Neural cell (in vitro differentiated cells): ENCODE measurements around the gene ALDH3B2. TPM values are rescaled to one million over a fixed set of nuclear protein-coding genes. Genes with fewer than 3 reads are reported as not detected.

Experiments used
- H2AFZ ChIP-seq: fragments of 200-600, 300-800 bp; sonication (generic), shearing (Covaris generic); 2 replicates; pipeline ENCODE4 v1.6.0; 2014; ENCODE audit warnings: low read depth, mild to moderate bottlenecking, antibody characterized with exemption, low read length, moderate library complexity
- H3F3A ChIP-seq: fragments of 200-600 bp; shearing (Covaris generic); 2 replicates; pipeline ENCODE4 v1.6.1; 2016; ENCODE audit warnings: mild to moderate bottlenecking, moderate library complexity, mixed read lengths, antibody characterized with exemption, low read length; ENCODE audit not compliant: insufficient read depth, poor library complexity, severe bottlenecking
- H3K27ac ChIP-seq: fragments of 200-600, 300-800 bp; sonication (generic), shearing (Covaris generic); 2 replicates; pipeline ENCODE4 v1.5.1; 2014; ENCODE audit warnings: mild to moderate bottlenecking, low read length, moderate library complexity
- H3K27me3 ChIP-seq: fragments of 300-800, 200-600 bp; sonication (generic), shearing (Covaris generic); 2 replicates; pipeline ENCODE4 v1.6.0; 2014; ENCODE audit warnings: mild to moderate bottlenecking, low read depth, low read length, moderate library complexity; ENCODE audit not compliant: insufficient read depth
- H3K36me3 ChIP-seq: fragments of 300-800, 200-600 bp; sonication (generic), shearing (Covaris generic); 2 replicates; pipeline ENCODE4 v1.5.1; 2014; ENCODE audit warnings: mild to moderate bottlenecking, antibody characterized with exemption, low read length, moderate library complexity; ENCODE audit not compliant: insufficient read depth
- H3K4me2 ChIP-seq: fragments of 300-800, 200-600 bp; sonication (generic), shearing (Covaris generic); 2 replicates; pipeline ENCODE4 v1.6.0; 2014; ENCODE audit warnings: mild to moderate bottlenecking, low read length
- H3K4me3 ChIP-seq: fragments of 300-800, 200-600 bp; sonication (generic), shearing (Covaris generic); 2 replicates; pipeline ENCODE4 v1.5.1; 2014; ENCODE audit warnings: mild to moderate bottlenecking, low read length, moderate library complexity
- H3K79me2 ChIP-seq: fragments of 200-600 bp; shearing (Covaris generic); replicated peaks from 2 replicates; pipeline ENCODE4 v1.6.0; 2014; ENCODE audit warnings: mild to moderate bottlenecking, low read length, moderate library complexity; ENCODE audit not compliant: insufficient read depth
- H3K9ac ChIP-seq: fragments of 300-800, 200-600 bp; sonication (generic), shearing (Covaris generic); 2 replicates; pipeline ENCODE4 v1.6.1; 2016; ENCODE audit warnings: mild to moderate bottlenecking, low read length, mixed read lengths
- H3K9me2 ChIP-seq: fragments of 200-600 bp; shearing (Covaris generic); 2 replicates; pipeline ENCODE4 v1.6.1; 2016; ENCODE audit warnings: mild to moderate bottlenecking, low read length, mixed read lengths; ENCODE audit not compliant: insufficient read depth
- H3K9me3 ChIP-seq: fragments of 200-600, 300-800 bp; sonication (generic), shearing (Covaris generic); 2 replicates; pipeline ENCODE4 v1.6.1; 2016; ENCODE audit warnings: mild to moderate bottlenecking, mixed run types, low read length, moderate library complexity, mixed read lengths
- H4K20me1 ChIP-seq: fragments of 200-600 bp; shearing (Covaris generic); 2 replicates; pipeline ENCODE4 v1.6.1; 2016; ENCODE audit warnings: mild to moderate bottlenecking, mixed run types; ENCODE audit not compliant: insufficient read depth
- CTCF ChIP-seq: fragments of 450-650 bp; IDR thresholded peaks from 2 replicates; pipeline ENCODE4 v1.5.1; 2014; ENCODE audit warnings: antibody characterized with exemption, mild to moderate bottlenecking, moderate library complexity; ENCODE audit not compliant: poor library complexity, severe bottlenecking
- EP300 ChIP-seq: fragments of 450-650 bp; conservative IDR thresholded peaks from 2 replicates; pipeline ENCODE4 v1.6.1; 2014; ENCODE audit warnings: antibody characterized with exemption, mild to moderate bottlenecking, moderate library complexity; ENCODE audit not compliant: poor library complexity, severe bottlenecking
- EZH2 ChIP-seq: fragments of 200-600, 300-800 bp; shearing (Covaris generic), sonication (generic); IDR thresholded peaks from 2 replicates; pipeline ENCODE4 v1.6.1; 2014; ENCODE audit warnings: antibody characterized with exemption, low read length, borderline replicate concordance, mild to moderate bottlenecking; ENCODE audit not compliant: insufficient read depth, poor library complexity, severe bottlenecking
- MXI1 ChIP-seq: fragments of 450-650 bp; conservative IDR thresholded peaks from 2 replicates; pipeline ENCODE4 v1.6.1; 2014; ENCODE audit warnings: antibody characterized with exemption, mild to moderate bottlenecking; ENCODE audit not compliant: poor library complexity, severe bottlenecking
- POLR2AphosphoS5 ChIP-seq: IDR thresholded peaks from 2 replicates; pipeline ENCODE4 v1.6.1; 2012
- RAD21 ChIP-seq: fragments of 450-650 bp; conservative IDR thresholded peaks from 2 replicates; pipeline ENCODE4 v1.6.1; 2014; ENCODE audit warnings: antibody characterized with exemption, mild to moderate bottlenecking, moderate library complexity
- REST ChIP-seq: IDR thresholded peaks from 2 replicates; pipeline ENCODE4 v1.6.1; 2012; ENCODE audit warnings: borderline replicate concordance
- SMC3 ChIP-seq: fragments of 450-650 bp; conservative IDR thresholded peaks from 2 replicates; pipeline ENCODE4 v1.6.1; 2014; ENCODE audit warnings: antibody characterized with exemption, mild to moderate bottlenecking, moderate library complexity; ENCODE audit not compliant: poor library complexity
- TAF1 ChIP-seq: IDR thresholded peaks from 2 replicates; pipeline ENCODE4 v1.6.1; 2012; ENCODE audit warnings: low read depth
- polyA plus RNA-seq: library from polyadenylated mRNA; depleted of rRNA; stranded (reverse); fragments of >200 nt; gene quantifications from 2 replicates; pipeline ENCODE4 v1.2.3, GENCODE V29; 2014

Gene ALDH3B2
- polyA plus RNA-seq, 1 donor from 2014 or later: not detected

- Histone ChIP-seq H3K36me3 (no peaks in the 10 kb centered on the region), H3K27ac (no peak overlapping the region), H3K9me3 (no peaks in the 10 kb centered on the region), H2AFZ (no peak overlapping the region), H3K27me3 (no peaks in the 10 kb centered on the region), H3K4me3 (no peak overlapping the region), H3K79me2 (no peaks in the 10 kb centered on the region), H3F3A (no peaks in the 10 kb centered on the region), H3K9ac (no peak overlapping the region), H3K9me2 (no peaks in the 10 kb centered on the region), H4K20me1 (no peaks in the 10 kb centered on the region), H3K4me2 (no peak overlapping the region)
- TF ChIP-seq SMC3: no peak
- TF ChIP-seq EZH2: no peak
- TF ChIP-seq TAF1: no peak
- TF ChIP-seq CTCF: no peak
- no peak for TF ChIP-seq RAD21
- no peak for TF ChIP-seq MXI1
- TF ChIP-seq POLR2AphosphoS5: no peak
- TF ChIP-seq REST: no peak
- no peak for TF ChIP-seq EP300
Observed at GRCh38 chr11:67645521-67646461, 28.6 kb downstream of the ALDH3B2 start.

- H3K4me3 ChIP-seq: no peak overlapping the region
- H3K4me2 ChIP-seq: no peak overlapping the region
- TF ChIP-seq SMC3 (no peak), TAF1 (no peak), POLR2AphosphoS5 (no peak), MXI1 (no peak), CTCF (no peak), EP300 (no peak), REST (no peak), RAD21 (no peak), EZH2 (no peak)
- H3K27ac ChIP-seq: no peak overlapping the region
- H4K20me1 ChIP-seq: no peaks in the 10 kb centered on the region
- no peaks in the 10 kb centered on the region for H3K9me3 ChIP-seq
- no peaks in the 10 kb centered on the region for H3K27me3 ChIP-seq
- no peaks in the 10 kb centered on the region for H3K36me3 ChIP-seq
- H2AFZ ChIP-seq: no peak overlapping the region
- H3K9me2 ChIP-seq: no peaks in the 10 kb centered on the region
- H3K79me2 ChIP-seq: no peaks in the 10 kb centered on the region
- no peak overlapping the region for H3K9ac ChIP-seq
- no peaks in the 10 kb centered on the region for H3F3A ChIP-seq
Observed at GRCh38 chr11:67644472-67645418, 29.7 kb downstream of the ALDH3B2 start.
